ENCODE measurements around the gene MUC4.

The MUC4 gene

GRCh38 chr3:195801251-195802183 is 10.2 kb downstream of the MUC4 start:
- no peaks in the 10 kb centered on the region for H3K79me2 ChIP-seq (ENCODE audit: insufficient read depth, low read length)
- no peaks in the 10 kb centered on the region for H4K20me1 ChIP-seq (ENCODE audit: insufficient read depth, low read length)
- H3K4me1 ChIP-seq (ENCODE audit: insufficient read depth, low read length, severe bottlenecking), result peaks cover 13% of the 10 kb centered on the region
- H3K27me3 ChIP-seq (ENCODE audit: insufficient read depth, low read length), result peaks cover 12% of the 10 kb centered on the region; the same call in 1 of the 2 replicates
- H3F3A ChIP-seq (ENCODE audit: insufficient read depth, low read length), result no peaks in the 10 kb centered on the region
- H3K9me3 ChIP-seq (ENCODE audit: low read length), result no peaks in the 10 kb centered on the region
- no peak overlapping the region for H3K9ac ChIP-seq (ENCODE audit: low read length)
- no peak overlapping the region for H2AFZ ChIP-seq (ENCODE audit: low read length)
- H3K4me3 ChIP-seq (ENCODE audit: low read depth, low read length, poor library complexity, severe bottlenecking), result no peak overlapping the region
- no peaks in the 10 kb centered on the region for H3K36me3 ChIP-seq (ENCODE audit: insufficient read depth, low read length)
- no peak overlapping the region for H3K4me2 ChIP-seq (ENCODE audit: low read length)
- TF ChIP-seq EZH2 (IDR thresholded peaks at IDR 0.05; ENCODE audit: borderline replicate concordance, low read length) (no peak), CTCF (IDR thresholded peaks at IDR 0.05; ENCODE audit: low read length) (no peak)
- no peaks in the 10 kb centered on the region for H3K9me2 ChIP-seq (ENCODE audit: low read depth, low read length)
- no peak overlapping the region for H3K27ac ChIP-seq (ENCODE audit: low read depth, low read length, poor library complexity, severe bottlenecking)

GRCh38 chr3:195800240-195800639 is 11.5 kb downstream of the MUC4 start:
- Histone ChIP-seq H3F3A (ENCODE audit: insufficient read depth, low read length) (no peaks in the 10 kb centered on the region), H4K20me1 (ENCODE audit: insufficient read depth, low read length) (no peaks in the 10 kb centered on the region), H3K79me2 (ENCODE audit: insufficient read depth, low read length) (no peaks in the 10 kb centered on the region), H3K4me3 (ENCODE audit: low read depth, low read length, poor library complexity, severe bottlenecking) (no peak overlapping the region), H3K4me1 (ENCODE audit: insufficient read depth, low read length, severe bottlenecking) (peaks cover 13% of the 10 kb centered on the region), H3K27ac (ENCODE audit: low read depth, low read length, poor library complexity, severe bottlenecking) (no peak overlapping the region), H3K27me3 (ENCODE audit: insufficient read depth, low read length) (peaks cover 12% of the 10 kb centered on the region; the same call in 1 of the 2 replicates), H3K9me3 (ENCODE audit: low read length) (no peaks in the 10 kb centered on the region), H3K4me2 (ENCODE audit: low read length) (no peak overlapping the region), H2AFZ (ENCODE audit: low read length) (no peak overlapping the region), H3K9ac (ENCODE audit: low read length) (no peak overlapping the region), H3K36me3 (ENCODE audit: insufficient read depth, low read length) (no peaks in the 10 kb centered on the region), H3K9me2 (ENCODE audit: low read depth, low read length) (no peaks in the 10 kb centered on the region)
- no peak for TF ChIP-seq EZH2 (IDR thresholded peaks at IDR 0.05; ENCODE audit: borderline replicate concordance, low read length)
- TF ChIP-seq CTCF (IDR thresholded peaks at IDR 0.05; ENCODE audit: low read length), result no peak

- H3K79me2 ChIP-seq (ENCODE audit: insufficient read depth, low read length), result no peaks in the 10 kb centered on the region
- H4K20me1 ChIP-seq (ENCODE audit: insufficient read depth, low read length), result no peaks in the 10 kb centered on the region
- no peak overlapping the region for H2AFZ ChIP-seq (ENCODE audit: low read length)
- H3K9me2 ChIP-seq (ENCODE audit: low read depth, low read length), result no peaks in the 10 kb centered on the region
- H3K27me3 ChIP-seq (ENCODE audit: insufficient read depth, low read length), result 0 out of 2 replicates have a peak, but pooled peaks cover 4% of the 10 kb centered on the region
- no peak overlapping the region for H3K4me2 ChIP-seq (ENCODE audit: low read length)
- no peaks in the 10 kb centered on the region for H3K4me1 ChIP-seq (ENCODE audit: insufficient read depth, low read length, severe bottlenecking)
- H3F3A ChIP-seq (ENCODE audit: insufficient read depth, low read length), result no peaks in the 10 kb centered on the region
- H3K9me3 ChIP-seq (ENCODE audit: low read length), result no peaks in the 10 kb centered on the region
- H3K36me3 ChIP-seq (ENCODE audit: insufficient read depth, low read length), result no peaks in the 10 kb centered on the region
- H3K4me3 ChIP-seq (ENCODE audit: low read depth, low read length, poor library complexity, severe bottlenecking), result no peak overlapping the region
- TF ChIP-seq EZH2 (IDR thresholded peaks at IDR 0.05; ENCODE audit: borderline replicate concordance, low read length) (no peak), CTCF (IDR thresholded peaks at IDR 0.05; ENCODE audit: low read length) (no peak)
- no peak overlapping the region for H3K27ac ChIP-seq (ENCODE audit: low read depth, low read length, poor library complexity, severe bottlenecking)
- H3K9ac ChIP-seq (ENCODE audit: low read length), result no peak overlapping the region
Measured at GRCh38 chr3:195796795-195797194, 14.9 kb downstream of the MUC4 start.

Data from OCI-LY1 (cell line).